GM18508 (cell line): ENCODE results near the gene TBC1D22A.

Experiments used
- ATAC-seq: cut with Tn5 transposase; IDR thresholded peaks from one replicate; pipeline ENCODE4 v1.9.1; 2021; ENCODE audit warnings: moderate number of reproducible peaks; ENCODE audit not compliant: insufficient read depth, unreplicated experiment

The TBC1D22A gene

GRCh38 chr22:46829117-46829891 is 66.9 kb downstream of the TBC1D22A start:
- ATAC-seq: no peak

DNA sequence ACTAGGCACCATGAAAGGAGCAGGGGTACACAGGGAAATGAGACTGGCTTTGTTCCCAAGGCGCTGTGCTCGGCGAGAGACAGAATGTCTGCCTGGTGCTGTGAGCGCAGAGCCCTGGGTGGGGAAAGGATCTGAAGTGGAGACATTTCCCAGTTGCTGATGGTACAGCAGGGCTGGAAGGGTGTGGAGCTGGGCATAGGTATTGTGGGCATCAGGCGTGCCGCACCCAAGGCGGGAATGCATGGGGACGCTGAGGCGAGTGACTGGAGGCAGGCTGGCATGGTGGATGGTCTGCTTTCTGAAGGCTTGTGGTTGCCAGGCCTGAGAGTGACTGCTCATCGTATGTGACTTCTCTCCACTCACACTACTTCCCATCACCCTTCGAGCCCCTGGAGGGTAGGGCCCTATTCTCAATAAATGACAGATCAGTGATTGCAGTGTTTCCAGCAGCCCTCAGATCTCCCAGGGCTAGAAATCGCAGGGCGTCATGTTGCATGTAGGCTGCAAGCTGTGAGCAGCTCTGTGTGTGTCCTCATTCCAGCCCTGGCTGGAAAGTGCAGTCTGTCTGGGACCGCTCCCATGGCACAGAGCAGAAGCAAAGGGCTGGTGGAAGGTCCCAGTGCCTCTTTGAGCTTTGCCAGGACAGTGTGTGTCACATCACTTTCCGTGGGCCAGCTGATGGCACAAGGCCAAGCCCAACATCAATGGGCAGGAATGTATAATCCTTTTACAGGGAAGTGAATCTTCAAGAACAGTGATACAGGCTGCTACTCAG is 67.7 kb downstream of the TBC1D22A start:
- ATAC-seq: no peak

DNA sequence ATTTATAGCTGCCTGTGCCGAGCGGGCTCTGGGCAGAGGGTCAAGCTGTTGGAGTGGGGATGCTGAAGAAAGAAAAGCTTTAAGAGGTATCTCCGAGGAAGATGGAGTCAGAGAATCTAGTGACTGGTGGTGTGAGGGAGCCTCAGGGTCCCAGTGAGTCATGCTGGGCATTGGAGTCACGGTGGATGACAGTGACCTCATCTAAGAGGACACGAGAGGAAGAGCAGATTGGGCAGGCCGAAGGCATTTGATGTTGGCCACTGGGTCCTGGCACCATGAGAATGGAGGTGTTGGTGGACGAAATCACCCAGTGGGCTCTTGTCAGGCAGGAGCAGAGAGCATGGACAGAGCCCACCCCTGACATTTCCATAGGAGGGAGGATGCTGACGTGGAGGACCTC is 68.4 kb downstream of the TBC1D22A start:
- ATAC-seq: no peak

- no peak for ATAC-seq
Measured at GRCh38 chr22:46833228-46833627, 70.8 kb downstream of the TBC1D22A start.

DNA sequence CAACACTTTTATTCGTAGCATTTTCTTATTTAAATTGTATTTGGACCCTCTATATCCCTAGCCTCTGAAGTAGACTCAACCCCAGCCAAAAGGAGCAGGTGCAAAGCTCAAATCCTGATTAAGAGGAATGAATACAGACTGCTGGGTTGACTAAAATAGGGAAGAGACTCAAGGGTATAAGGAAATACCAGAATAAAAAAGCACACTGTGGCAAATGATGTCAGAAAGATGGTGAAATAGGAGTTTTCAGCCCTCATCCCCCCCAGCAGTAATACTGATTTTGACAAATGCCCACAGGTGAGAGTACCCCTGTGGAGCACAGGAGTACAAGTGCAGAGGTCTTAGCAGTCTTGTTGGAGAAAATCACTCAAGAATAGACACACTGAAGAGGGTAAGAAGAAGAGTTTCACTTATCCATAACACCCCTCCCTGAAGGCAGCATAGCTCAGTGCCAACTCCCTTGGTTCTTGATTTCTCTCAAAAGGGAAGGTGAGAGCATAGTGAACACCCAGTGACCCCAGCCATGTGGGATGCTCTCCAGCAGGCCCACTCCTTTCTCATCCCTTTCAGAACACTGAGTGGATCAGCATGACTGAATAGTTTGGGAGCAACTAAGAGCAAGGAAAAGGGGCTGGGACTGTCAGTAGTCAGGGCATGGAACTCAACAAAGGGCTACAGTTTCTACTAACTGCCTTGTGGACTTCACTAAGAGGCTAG is 71.7 kb downstream of the TBC1D22A start:
- no peak for ATAC-seq

- ATAC-seq: no peak
Measured at GRCh38 chr22:46835288-46835687, 72.8 kb downstream of the TBC1D22A start.

DNA sequence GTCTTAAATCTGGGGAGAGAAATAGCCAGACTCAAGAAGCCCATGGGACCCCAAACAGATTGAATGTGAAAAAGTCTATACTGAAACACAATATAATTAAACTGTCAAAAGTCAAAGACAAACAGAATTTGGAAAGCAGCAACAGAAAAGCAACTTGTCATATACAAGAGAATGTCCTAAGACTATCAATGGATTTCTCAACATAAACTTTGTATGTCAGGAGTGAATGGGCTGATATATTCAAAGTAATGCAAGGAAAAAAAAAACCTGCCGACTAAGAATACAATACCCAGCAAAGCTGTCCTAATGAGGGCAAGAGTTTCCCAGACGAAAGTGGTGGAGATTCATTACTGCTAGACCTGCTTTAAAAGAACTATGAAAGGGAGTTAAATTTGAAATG is 73.2 kb downstream of the TBC1D22A start:
- ATAC-seq: no peak

GRCh38 chr22:46841522-46841921 is 79.1 kb downstream of the TBC1D22A start:
- ATAC-seq: no peak

DNA sequence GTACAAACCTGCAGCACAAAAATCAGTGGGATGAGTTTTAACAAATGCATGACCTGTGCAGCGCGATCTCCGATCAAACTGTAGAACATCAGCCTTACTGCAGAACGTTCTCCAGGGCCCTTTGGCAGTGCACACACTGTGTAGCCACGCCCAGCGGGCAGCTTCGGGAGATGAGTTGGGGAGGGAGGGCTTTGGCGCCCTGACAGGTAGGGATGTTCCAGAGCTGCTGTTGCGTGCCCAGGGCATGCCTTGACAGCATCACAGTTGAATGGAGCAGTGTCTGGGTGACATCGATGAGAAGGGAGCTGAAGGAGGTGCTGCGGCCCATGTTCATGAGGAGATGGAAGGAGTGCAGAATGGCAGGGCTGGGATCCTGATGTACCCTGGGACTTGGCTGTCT is 80.2 kb downstream of the TBC1D22A start:
- no peak for ATAC-seq

GRCh38 chr22:46843821-46844255 is 81.4 kb downstream of the TBC1D22A start:
- no peak for ATAC-seq

- ATAC-seq: no peak
Measured at GRCh38 chr22:46844606-46845210, 82.3 kb downstream of the TBC1D22A start.

DNA sequence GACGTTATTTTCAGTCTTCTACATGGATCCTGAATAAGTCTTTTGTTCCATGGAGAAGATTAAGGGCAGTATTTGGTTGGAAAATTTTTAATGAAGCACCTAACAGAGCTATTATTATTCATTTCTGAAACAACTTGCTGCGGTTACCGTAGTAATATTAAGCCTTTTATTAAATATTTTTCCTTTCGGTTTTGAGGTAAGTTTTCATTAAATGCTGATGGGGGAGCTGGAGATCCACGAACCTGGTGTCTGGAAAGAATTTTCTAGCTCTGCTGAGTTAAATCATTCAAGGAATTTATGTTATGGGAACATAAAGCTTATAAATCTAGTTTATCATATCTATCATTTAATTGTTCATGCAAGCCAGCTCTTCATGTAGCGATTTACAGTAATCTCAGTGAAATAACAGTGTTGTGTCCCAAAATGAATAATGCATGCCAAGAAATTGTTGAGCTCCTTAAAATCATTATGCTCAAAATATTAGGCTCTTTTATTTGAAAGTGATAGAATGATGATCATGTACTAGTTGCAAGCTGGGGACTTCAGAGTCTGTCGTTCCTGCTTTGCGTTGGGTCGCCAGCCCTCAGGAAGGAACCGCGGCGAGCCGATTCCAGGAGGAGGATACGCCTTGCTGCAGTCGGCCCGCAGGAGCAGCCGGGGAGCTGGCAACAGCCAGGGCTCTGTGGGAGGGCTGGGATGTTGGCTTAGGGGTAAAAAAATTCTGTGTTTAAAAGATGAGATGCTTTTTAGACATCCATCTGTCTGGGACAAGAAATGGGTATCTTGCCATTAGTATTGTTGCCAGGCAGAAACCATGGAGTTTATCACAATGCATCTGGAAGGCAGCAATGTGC is 83.1 kb downstream of the TBC1D22A start:
- ATAC-seq: no peak

- no peak for ATAC-seq
Measured at GRCh38 chr22:46846150-46846831, 83.8 kb downstream of the TBC1D22A start.

DNA sequence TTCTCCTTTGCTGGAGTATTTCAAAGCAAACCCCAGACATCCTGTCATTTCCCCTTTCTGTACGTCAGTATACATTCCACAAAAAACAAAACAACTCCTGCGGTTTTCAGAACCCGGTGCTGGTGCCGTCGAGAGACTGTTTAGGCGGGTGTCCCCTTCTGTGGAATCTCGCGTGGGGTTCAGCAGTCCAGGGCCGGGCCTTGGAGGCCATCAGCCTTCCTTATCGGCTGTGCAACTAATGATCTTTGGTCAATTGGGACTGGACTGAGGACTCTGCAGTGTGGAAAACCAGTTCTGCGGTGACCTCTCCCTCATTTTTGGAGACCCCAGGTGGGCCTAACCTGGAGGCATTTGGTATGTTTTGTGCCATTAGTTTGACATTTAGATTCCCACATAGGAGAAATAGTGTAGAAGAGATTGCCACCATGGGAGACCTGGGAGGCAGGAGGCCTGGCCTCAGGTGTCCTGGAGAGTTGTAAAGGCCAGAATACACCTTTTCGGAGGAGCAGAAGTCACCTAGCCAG is 84.4 kb downstream of the TBC1D22A start:
- no peak for ATAC-seq

GRCh38 chr22:46848197-46848596 is 85.7 kb downstream of the TBC1D22A start:
- ATAC-seq: no peak

DNA sequence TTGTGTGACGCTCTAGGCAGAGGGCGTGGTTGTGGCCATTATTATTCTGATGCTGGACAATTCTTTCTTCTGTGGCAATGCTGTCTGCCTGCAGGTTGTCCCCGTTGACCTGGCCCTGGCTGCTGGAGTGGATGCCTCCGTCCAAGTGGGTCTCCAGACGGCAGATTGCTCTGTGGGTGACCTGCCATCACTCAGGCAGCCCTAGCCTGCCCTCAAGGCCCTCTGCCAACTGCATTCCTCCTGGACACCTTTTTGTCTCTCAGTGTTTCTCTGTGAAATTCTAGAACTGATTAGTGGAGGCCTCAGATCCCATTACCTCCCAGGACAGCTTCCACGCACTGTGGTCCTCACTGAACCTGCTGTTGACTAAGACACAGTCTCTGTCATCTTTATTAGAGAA is 86.7 kb downstream of the TBC1D22A start:
- no peak for ATAC-seq

GRCh38 chr22:46849951-46850350 is 87.5 kb downstream of the TBC1D22A start:
- ATAC-seq: no peak

DNA sequence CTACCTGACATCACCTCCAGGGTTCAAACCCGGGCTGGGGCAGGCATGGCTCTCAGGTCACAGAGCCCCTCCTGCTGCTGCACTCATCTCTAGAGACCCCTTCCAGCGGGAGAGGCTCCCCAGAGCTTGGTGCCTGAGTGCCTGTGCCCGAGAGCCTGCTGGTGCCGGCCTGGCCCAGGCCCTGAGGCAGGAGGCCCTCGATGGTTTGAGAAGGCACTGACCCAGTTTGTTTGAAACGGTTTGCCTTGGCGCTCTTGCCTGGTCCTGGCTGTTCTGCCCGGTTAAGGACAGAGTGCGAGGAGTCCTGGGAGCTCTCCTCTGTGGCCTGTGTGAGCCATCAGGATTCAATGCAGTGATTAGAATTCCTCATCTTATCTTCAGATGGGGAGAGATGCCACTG is 88.9 kb downstream of the TBC1D22A start:
- ATAC-seq: no peak

DNA sequence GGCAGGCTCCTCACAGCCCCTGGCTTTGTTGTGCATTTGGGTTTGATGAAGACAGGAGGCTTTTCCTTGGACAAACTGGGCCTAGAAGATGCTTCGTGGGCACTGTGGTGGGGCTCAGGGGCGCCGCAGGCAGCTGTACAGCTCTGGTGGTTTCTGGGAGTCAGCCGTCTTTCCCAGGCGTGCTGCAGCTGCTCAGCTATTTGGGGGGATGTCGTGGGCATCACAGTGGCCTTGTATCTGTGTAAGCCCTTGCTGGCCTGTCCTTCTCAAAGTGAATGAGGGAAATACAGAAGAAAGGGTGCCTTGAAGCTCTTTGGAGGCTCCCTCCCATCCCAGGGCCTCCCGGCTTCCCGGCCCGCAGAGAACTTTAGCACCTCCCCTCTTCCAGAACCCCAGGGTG is 89.5 kb downstream of the TBC1D22A start:
- ATAC-seq: no peak
